K562 (cell line): Measurements from ENCODE around the gene CPE. TPM values are rescaled to one million over a fixed set of nuclear protein-coding genes. Genes with fewer than 3 reads are reported as not detected.

Experiments used
- ATAC-seq: fragments of 200-7000 bp; cut with Tn5 transposase; 3 replicates; pipeline ENCODE4 v1.9.1; 2020; ENCODE audit warnings: moderate library complexity
- BruUV-seq: library from RNA; stranded (reverse); fragments of 400-500 nt; replicated peaks from 2 replicates; lab custom pipeline; 2021; lab: Mats Ljungman, UMichigan
- CTCF ChIA-PET: fragments of 300-600 bp; formaldehyde crosslinking; extraction: SDS; loops from one replicate; lab custom pipeline; 2021; ENCODE audit warnings: low intra/inter-chr PET ratio; lab: Yijun Ruan, JAX
- POLR2A ChIA-PET: fragments of 300-600, 350-650 bp; sonication (Branson Sonifier 250); formaldehyde crosslinking; extraction: SDS; loops from one replicate; lab custom pipeline; 2021; ENCODE audit warnings: antibody characterized with exemption, inconsistent platforms; lab: Yijun Ruan, JAX
- DNase-seq, 4 experiments: peaks; one replicate each; pipeline versions ENCODE4 v3.0.0 to v3.0.0-alpha.2; 2011 to 2018; ENCODE audit warnings: low spot score in 3 of 4, mixed read lengths in 3 of 4; ENCODE audit errors: extremely low read depth in 1 of 4
- FAIRE-seq: peaks from 2 replicates; lab custom pipeline; 2011; peaks lifted over from hg19 to GRCh38; lab: Jason Lieb, UNC
- H2AFZ ChIP-seq: 2 replicates; pipeline ENCODE4 v1.6.0; 2011; ENCODE audit warnings: low read depth, low read length, control low read depth, inconsistent platforms
- H3K27ac ChIP-seq: fragments of 200-600 bp; 3 replicates; pipeline ENCODE4 v1.8.0; 2011; ENCODE audit warnings: low read depth, mild to moderate bottlenecking, control low read depth, inconsistent platforms, low read length, moderate library complexity, mixed read lengths; ENCODE audit errors: extremely low read depth
- H3K27me3 ChIP-seq, 2 experiments: fragments of 300-600 bp in 1 of 2; 2 replicates in 1 of 2; 3 replicates in 1 of 2; pipeline versions ENCODE4 v1.6.0 to v1.8.0; 2011; ENCODE audit warnings: inconsistent platforms in 2 of 2, low read length in 2 of 2, mild to moderate bottlenecking in 1 of 2, mixed read lengths in 1 of 2, moderate library complexity in 1 of 2; ENCODE audit not compliant: control insufficient read depth in 2 of 2, insufficient read depth in 2 of 2
- H3K36me3 ChIP-seq: fragments of 300-600 bp; 3 replicates; pipeline ENCODE4 v1.8.0; 2011; ENCODE audit warnings: mild to moderate bottlenecking, low read length, inconsistent platforms; ENCODE audit not compliant: control insufficient read depth, insufficient read depth
- H3K4me1 ChIP-seq, 2 experiments: fragments of 200-600 bp in 1 of 2; replicated peaks in 1 of 2; 2 replicates in 1 of 2; 3 replicates in 1 of 2; pipeline versions ENCODE4 v1.5.1 to v1.8.0; 2011; ENCODE audit warnings: inconsistent platforms in 2 of 2, low read length in 2 of 2, mild to moderate bottlenecking in 1 of 2, mixed read lengths in 1 of 2, moderate library complexity in 1 of 2; ENCODE audit not compliant: control insufficient read depth in 2 of 2, insufficient read depth in 2 of 2
- H3K4me2 ChIP-seq: 2 replicates; pipeline ENCODE4 v1.6.1; 2011; ENCODE audit warnings: low read length, control low read depth, inconsistent platforms, mixed read lengths; ENCODE audit not compliant: insufficient read depth
- H3K4me3 ChIP-seq: fragments of 200-600 bp; sonication (generic), shearing (Covaris generic); 2 replicates; pipeline ENCODE4 v1.5.1; 2016; ENCODE audit warnings: control low read depth, inconsistent platforms
- H3K79me2 ChIP-seq: fragments of 200-600 bp; 3 replicates; pipeline ENCODE4 v1.8.0; 2011; ENCODE audit warnings: low read length, inconsistent platforms; ENCODE audit not compliant: control insufficient read depth, insufficient read depth
- H3K9ac ChIP-seq, 2 experiments: 2 replicates each; pipeline versions ENCODE4 v1.6.0 to v1.6.1; 2011; ENCODE audit warnings: low read depth in 2 of 2, low read length in 2 of 2, control low read depth in 1 of 2, inconsistent platforms in 1 of 2, mild to moderate bottlenecking in 1 of 2, mixed read lengths in 1 of 2; ENCODE audit not compliant: insufficient read depth in 1 of 2
- H3K9me1 ChIP-seq: one replicate; pipeline ENCODE4 v1.6.0; 2011; ENCODE audit warnings: inconsistent platforms, mild to moderate bottlenecking, low read length, moderate library complexity; ENCODE audit not compliant: control insufficient read depth, insufficient read depth
- H3K9me3 ChIP-seq: replicated peaks from 2 replicates; pipeline ENCODE4 v1.5.1; 2011; ENCODE audit warnings: low read depth, low read length, inconsistent platforms; ENCODE audit not compliant: control insufficient read depth, insufficient read depth
- H4K20me1 ChIP-seq: replicated peaks from 2 replicates; pipeline ENCODE4 v1.6.1; 2011; ENCODE audit warnings: low read length, inconsistent platforms, mixed read lengths; ENCODE audit not compliant: control insufficient read depth, insufficient read depth
- CHD2 ChIP-seq: IDR thresholded peaks from 2 replicates; pipeline ENCODE4 v1.6.1; 2011; ENCODE audit warnings: low read depth, low read length
- HNRNPUL1 ChIP-seq: fragments of 200-400 bp; formaldehyde crosslinking; IDR thresholded peaks from 2 replicates; pipeline ENCODE4 v1.6.1; 2017; ENCODE audit warnings: low read length
- KLF13 ChIP-seq: fragments of 450-650 bp; IDR thresholded peaks from 2 replicates; pipeline ENCODE4 v1.6.1; 2016; ENCODE audit warnings: missing genetic modification characterization, low read depth, mild to moderate bottlenecking, missing compliant biosample characterization, moderate library complexity, borderline replicate concordance
- PML ChIP-seq: IDR thresholded peaks from 2 replicates; pipeline ENCODE4 v1.6.1; 2012; ENCODE audit warnings: low read length, inconsistent platforms
- TOE1 ChIP-seq, 2 experiments: fragments of 450-650 bp in 1 of 2; sonication (generic) in 1 of 2; formaldehyde crosslinking in 1 of 2; IDR thresholded peaks; 2 replicates each; pipeline versions ENCODE4 v1.7.1 to v1.8.0; 2016 to 2022; ENCODE audit warnings: borderline replicate concordance in 2 of 2, mild to moderate bottlenecking in 2 of 2, antibody characterized with exemption in 1 of 2, inconsistent platforms in 1 of 2, low read depth in 1 of 2, missing genetic modification reagents in 1 of 2, moderate library complexity in 1 of 2
- ZNF384 ChIP-seq: IDR thresholded peaks from 2 replicates; pipeline ENCODE4 v1.6.1; 2012; ENCODE audit warnings: low read depth, low read length, improper control_type of control experiment
- ZSCAN32 ChIP-seq: fragments of 450-650 bp; formaldehyde crosslinking; IDR thresholded peaks from 2 replicates; pipeline ENCODE4 v1.4.0; 2020; ENCODE audit warnings: mild to moderate bottlenecking, moderate library complexity
- WGBS: fragments of 100-300 bp; shearing (Covaris generic); methylation state at CpG from one replicate; pipeline ENCODE4 v1.1.6; 2016; ENCODE audit warnings: low coverage, mixed read lengths; ENCODE audit not compliant: insufficient coverage; ENCODE audit errors: missing lambda C conversion rate; 5-methylcytosine and 5-hydroxymethylcytosine counted together
- in situ Hi-C: fragments of 300-500 bp; cut with MboI; formaldehyde crosslinking; loops from 4 replicates; pipeline ENCODE4 v1.15.0; 2018; ENCODE audit warnings: inconsistent platforms, mixed read lengths
- intact Hi-C: fragments of 100-400 bp; cut with micrococcal nuclease; formaldehyde crosslinking; loops from 2 replicates; pipeline ENCODE4 v1.14.2; 2022
- polyA plus RNA-seq, 8 experiments: library from polyadenylated mRNA; depleted of rRNA in 4 of 8; stranded (reverse) in 5 of 8; unstranded in 3 of 8; fragments of >200 nt; fragmentation: Nextera tagmentation in 2 of 8; fragmentation: Illumina TruSeq in 1 of 8; extraction: Ambion mirVana in 2 of 8; extraction: Trizol in 1 of 8; gene quantifications; 2 replicates each; pipeline versions ENCODE4 v1.2.1 to v1.2.3, GENCODE V29; 2011 to 2014; ENCODE audit warnings: inconsistent platforms in 1 of 8, missing spikeins in 1 of 8
- total RNA-seq, 7 experiments: library from RNA; depleted of rRNA in 6 of 7; stranded (reverse); fragments of >200 nt in 6 of 7; fragmentation: Illumina TruSeq in 2 of 7; extraction: Trizol in 2 of 7; gene quantifications; 2 replicates each; pipeline versions ENCODE4 v1.2.1 to v1.2.3, GENCODE V29; 2011 to 2021; ENCODE audit warnings: low replicate concordance in 1 of 7
- TF ChIP-seq, protein P1 (sequence below): fragments of 250-450 bp; sonication (Bioruptor Pico); IDR thresholded peaks from 2 replicates; pipeline ENCODE4 v1.5.0; 2022; ENCODE audit warnings: mild to moderate bottlenecking

The CPE gene
- total and polyA plus RNA-seq, 9 of the 15 experiments (the other 6 are each of a cell fraction or from before 2014, with no cell fraction given): 0.04 to 0.16 (median 0.06) TPM; not detected in 4

DNA sequence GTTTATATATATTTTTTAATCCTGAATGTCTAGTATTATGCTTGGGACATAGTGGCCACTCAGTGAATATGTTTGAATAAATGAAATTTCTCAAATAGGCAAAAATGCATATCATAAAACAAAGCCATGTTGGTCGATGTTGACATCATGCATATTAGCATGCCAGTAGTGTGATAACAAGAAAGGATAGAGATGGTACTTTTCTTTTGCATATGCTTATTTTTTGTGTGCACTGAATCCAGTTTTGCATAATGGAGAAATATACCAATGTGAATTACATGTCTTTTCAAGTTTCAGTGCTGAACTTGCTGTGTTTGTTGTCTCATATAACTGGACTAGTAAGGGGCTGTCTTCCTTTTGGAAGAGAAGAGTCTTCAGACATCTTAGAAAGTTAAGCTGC is 7.5 kb downstream of the CPE start:
- 0% methylated on average over 1 of the region's 1 CpG for WGBS
- POLR2A ChIA-PET: interaction anchor here (0.6 kb wide), 1 partner anchor 55 kb away, joined by 3 read pairs; no protein-coding TSS in a partner anchor
- BruUV-seq: no TSS peak
- ATAC-seq (no peak), DNase-seq (no peak), FAIRE-seq (no peak)
- peaks cover 0 to 6% of the 10 kb centered on the region in 2 experiments; a peak in 2 of 5 replicates for H3K27me3 ChIP-seq
- H3K9ac ChIP-seq: no peak overlapping the region
- no peaks in the 10 kb centered on the region for H3K36me3 ChIP-seq
- no peaks in the 10 kb centered on the region for H3K9me1 ChIP-seq
- H4K20me1 ChIP-seq: no peaks in the 10 kb centered on the region
- no peak overlapping the region for H3K27ac ChIP-seq
- TF ChIP-seq CHD2: no peak
- TF ChIP-seq PML: no peak
- no peak for TF ChIP-seq KLF13
- TF ChIP-seq ZNF384: no peak
- TF ChIP-seq HNRNPUL1: no peak
- TF ChIP-seq, protein P1, sequence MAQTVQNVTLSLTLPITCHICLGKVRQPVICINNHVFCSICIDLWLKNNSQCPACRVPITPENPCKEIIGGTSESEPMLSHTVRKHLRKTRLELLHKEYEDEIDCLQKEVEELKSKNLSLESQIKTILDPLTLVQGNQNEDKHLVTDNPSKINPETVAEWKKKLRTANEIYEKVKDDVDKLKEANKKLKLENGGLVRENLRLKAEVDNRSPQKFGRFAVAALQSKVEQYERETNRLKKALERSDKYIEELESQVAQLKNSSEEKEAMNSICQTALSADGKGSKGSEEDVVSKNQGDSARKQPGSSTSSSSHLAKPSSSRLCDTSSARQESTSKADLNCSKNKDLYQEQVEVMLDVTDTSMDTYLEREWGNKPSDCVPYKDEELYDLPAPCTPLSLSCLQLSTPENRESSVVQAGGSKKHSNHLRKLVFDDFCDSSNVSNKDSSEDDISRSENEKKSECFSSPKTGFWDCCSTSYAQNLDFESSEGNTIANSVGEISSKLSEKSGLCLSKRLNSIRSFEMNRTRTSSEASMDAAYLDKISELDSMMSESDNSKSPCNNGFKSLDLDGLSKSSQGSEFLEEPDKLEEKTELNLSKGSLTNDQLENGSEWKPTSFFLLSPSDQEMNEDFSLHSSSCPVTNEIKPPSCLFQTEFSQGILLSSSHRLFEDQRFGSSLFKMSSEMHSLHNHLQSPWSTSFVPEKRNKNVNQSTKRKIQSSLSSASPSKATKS: no peak
- no peak for TF ChIP-seq TOE1 (IDR thresholded peaks at IDR 0.05; ENCODE audit: borderline replicate concordance)
- TF ChIP-seq TOE1 (CRISPR knock-in tag; IDR thresholded peaks at IDR 0.05; ENCODE audit: borderline replicate concordance, low read depth): no peak
- no peak for TF ChIP-seq ZSCAN32
- intact Hi-C loops: no loop called here
- H3K4me3 ChIP-seq: no peak overlapping the region
- H3K4me1 ChIP-seq: no peaks in the 10 kb centered on the region
- no peaks in the 10 kb centered on the region for H3K9me3 ChIP-seq
- CTCF ChIA-PET: no interaction called here
- H2AFZ ChIP-seq: no peak overlapping the region
- H3K79me2 ChIP-seq: no peaks in the 10 kb centered on the region
- H3K4me2 ChIP-seq: no peak overlapping the region
- in situ Hi-C loops: no loop called here
